ES-I3 (cell line): ENCODE data around the gene ST8SIA6.
"Not testable (repeated sequence)": the region's sequence is repeated elsewhere in the genome, so short reads cannot be mapped to it uniquely, and the experiment has no call there.

Experiments
- H3K36me3 ChIP-seq: 2 replicates; pipeline ENCODE4 v1.6.1; 2013; ENCODE audit warnings: mild to moderate bottlenecking, low read length, control low read depth, moderate library complexity; ENCODE audit not compliant: insufficient read depth
- H3K4me1 ChIP-seq: 2 replicates; pipeline ENCODE4 v1.6.1; 2013; ENCODE audit warnings: mild to moderate bottlenecking, control low read depth, low read length; ENCODE audit not compliant: insufficient read depth
- H3K9ac ChIP-seq: 2 replicates; pipeline ENCODE4 v1.6.1; 2013; ENCODE audit warnings: low read depth, mild to moderate bottlenecking, low read length, moderate library complexity
- H3K9me3 ChIP-seq: 2 replicates; pipeline ENCODE4 v1.6.1; 2013; ENCODE audit warnings: mild to moderate bottlenecking, low read length, moderate library complexity; ENCODE audit not compliant: control insufficient read depth, insufficient read depth

ST8SIA6 gene

GRCh38 chr10:17348011-17348500 is 106.3 kb downstream of the ST8SIA6 start:
- no peaks in the 10 kb centered on the region for H3K4me1 ChIP-seq
- H3K9ac ChIP-seq: no peak overlapping the region
- H3K36me3 ChIP-seq: no peaks in the 10 kb centered on the region

GRCh38 chr10:17344206-17344605 is 110.2 kb downstream of the ST8SIA6 start:
- Histone ChIP-seq H3K36me3 (no peaks in the 10 kb centered on the region), H3K9me3 (peaks cover 14% of the 10 kb centered on the region), H3K9ac (no peak overlapping the region), H3K4me1 (no peaks in the 10 kb centered on the region)

More at GRCh38 chr10:17348011-17348500, 106.3 kb downstream of the ST8SIA6 start:
- no peaks in the 10 kb centered on the region for H3K9me3 ChIP-seq

- Histone ChIP-seq H3K4me1 (no peaks in the 10 kb centered on the region), H3K9ac (no peak overlapping the region), H3K36me3 (no peaks in the 10 kb centered on the region; the same call in 1 of the 2 replicates), H3K9me3 (peaks cover 14% of the 10 kb centered on the region)
Measured at GRCh38 chr10:17343118-17343517, 111.3 kb downstream of the ST8SIA6 start.

- Histone ChIP-seq H3K4me1 (no peaks in the 10 kb centered on the region), H3K36me3 (no peaks in the 10 kb centered on the region; the same call in 1 of the 2 replicates), H3K9me3 (peaks cover 14% of the 10 kb centered on the region), H3K9ac (no peak overlapping the region)
Measured at GRCh38 chr10:17340144-17340829, 114.1 kb downstream of the ST8SIA6 start.

GRCh38 chr10:17335065-17335464 is 119.3 kb downstream of the ST8SIA6 start:
- no peaks in the 10 kb centered on the region; the same call in 1 of the 2 replicates for H3K36me3 ChIP-seq
- H3K9me3 ChIP-seq: peaks cover 4% of the 10 kb centered on the region; the same call in 1 of the 2 replicates
- no peak overlapping the region for H3K9ac ChIP-seq
- no peaks in the 10 kb centered on the region for H3K4me1 ChIP-seq

- no peak overlapping the region for H3K9ac ChIP-seq
- no peaks in the 10 kb centered on the region for H3K9me3 ChIP-seq
- no peaks in the 10 kb centered on the region for H3K4me1 ChIP-seq
- H3K36me3 ChIP-seq: no peaks in the 10 kb centered on the region
Measured at GRCh38 chr10:17330501-17330900, 123.9 kb downstream of the ST8SIA6 start.

GRCh38 chr10:17326377-17326776 is 128.0 kb downstream of the ST8SIA6 start:
- H3K9me3 ChIP-seq: no peaks in the 10 kb centered on the region
- H3K36me3 ChIP-seq: no peaks in the 10 kb centered on the region
- no peaks in the 10 kb centered on the region for H3K4me1 ChIP-seq
- no peak overlapping the region for H3K9ac ChIP-seq

GRCh38 chr10:17321957-17322356 is 132.4 kb downstream of the ST8SIA6 start:
- not testable (repeated sequence) for H3K36me3 ChIP-seq, H3K9me3 ChIP-seq, H3K4me1 ChIP-seq

GRCh38 chr10:17316488-17317170 is 137.8 kb downstream of the ST8SIA6 start:
- H3K9ac ChIP-seq: no peak overlapping the region
- H3K9me3 ChIP-seq: no peaks in the 10 kb centered on the region
- H3K36me3 ChIP-seq: no peaks in the 10 kb centered on the region

More at GRCh38 chr10:17321957-17322356, 132.4 kb downstream of the ST8SIA6 start:
- not testable (repeated sequence) for H3K9ac ChIP-seq

GRCh38 chr10:17309435-17309834 is 145.0 kb downstream of the ST8SIA6 start:
- Histone ChIP-seq H3K9me3 (no peaks in the 10 kb centered on the region), H3K9ac (no peak overlapping the region), H3K36me3 (no peaks in the 10 kb centered on the region; the same call in 1 of the 2 replicates), H3K4me1 (no peaks in the 10 kb centered on the region)

More at GRCh38 chr10:17316488-17317170, 137.8 kb downstream of the ST8SIA6 start:
- no peaks in the 10 kb centered on the region for H3K4me1 ChIP-seq

GRCh38 chr10:17307123-17307522 is 147.3 kb downstream of the ST8SIA6 start:
- Histone ChIP-seq H3K9me3 (no peaks in the 10 kb centered on the region), H3K36me3 (no peaks in the 10 kb centered on the region; the same call in 1 of the 2 replicates), H3K9ac (no peak overlapping the region), H3K4me1 (no peaks in the 10 kb centered on the region)

GRCh38 chr10:17292375-17292774 is 162.0 kb downstream of the ST8SIA6 start:
- Histone ChIP-seq H3K9ac (no peak overlapping the region), H3K36me3 (no peaks in the 10 kb centered on the region), H3K4me1 (no peaks in the 10 kb centered on the region), H3K9me3 (no peaks in the 10 kb centered on the region)

- Histone ChIP-seq H3K4me1 (no peaks in the 10 kb centered on the region), H3K36me3 (no peaks in the 10 kb centered on the region), H3K9me3 (no peaks in the 10 kb centered on the region), H3K9ac (no peak overlapping the region)
Measured at GRCh38 chr10:17290226-17290625, 164.2 kb downstream of the ST8SIA6 start.

GRCh38 chr10:17289763-17290162 is 164.6 kb downstream of the ST8SIA6 start:
- no peaks in the 10 kb centered on the region for H3K4me1 ChIP-seq
- no peaks in the 10 kb centered on the region for H3K36me3 ChIP-seq
- no peak overlapping the region for H3K9ac ChIP-seq
- no peaks in the 10 kb centered on the region for H3K9me3 ChIP-seq
